Smooth muscle cell (in vitro differentiated cells): Measurements from ENCODE around the gene CTXN1. TPM values are rescaled to one million over a fixed set of nuclear protein-coding genes. Genes with fewer than 3 reads are reported as not detected.
"Not testable (repeated sequence)": the region's sequence is repeated elsewhere in the genome, so short reads cannot be mapped to it uniquely, and the experiment has no call there.

Source experiments
- DNase-seq: peaks from one replicate; lab custom pipeline; 2025; ENCODE audit not compliant: unreplicated experiment; lab: John Stamatoyannopoulos, UW
- H2AFZ ChIP-seq: fragments of 200-600 bp; sonication (generic); 2 replicates; pipeline ENCODE4 v1.6.0; 2016; ENCODE audit warnings: antibody characterized with exemption, low read depth, mild to moderate bottlenecking
- H3F3A ChIP-seq: fragments of 200-600 bp; sonication (generic); 2 replicates; pipeline ENCODE4 v1.6.0; 2017; ENCODE audit warnings: antibody characterized with exemption, low read depth
- H3K27ac ChIP-seq: fragments of 200-600 bp; sonication (generic); 2 replicates; pipeline ENCODE4 v1.5.1; 2016; ENCODE audit warnings: low read depth, mild to moderate bottlenecking
- H3K27me3 ChIP-seq: fragments of 200-600 bp; sonication (generic); 2 replicates; pipeline ENCODE4 v1.6.1; 2016; ENCODE audit warnings: low read depth, mild to moderate bottlenecking
- H3K36me3 ChIP-seq: fragments of 200-600 bp; sonication (generic); 2 replicates; pipeline ENCODE4 v1.5.1; 2016; ENCODE audit warnings: low read depth
- H3K4me1 ChIP-seq: fragments of 200-600 bp; sonication (generic); 2 replicates; pipeline ENCODE4 v1.5.1; 2016; ENCODE audit warnings: low read depth
- H3K4me2 ChIP-seq: fragments of 200-600 bp; sonication (generic); 2 replicates; pipeline ENCODE4 v1.6.0; 2016; ENCODE audit warnings: mild to moderate bottlenecking
- H3K4me3 ChIP-seq: fragments of 200-600 bp; sonication (generic); 2 replicates; pipeline ENCODE4 v1.5.1; 2016; ENCODE audit warnings: mild to moderate bottlenecking
- H3K79me2 ChIP-seq: fragments of 200-600 bp; sonication (generic); 2 replicates; pipeline ENCODE4 v1.6.0; 2016; ENCODE audit warnings: low read depth, mild to moderate bottlenecking
- H3K9ac ChIP-seq: fragments of 200-600 bp; sonication (generic); 2 replicates; pipeline ENCODE4 v1.6.0; 2016; ENCODE audit warnings: low read depth
- H3K9me3 ChIP-seq: fragments of 200-600 bp; sonication (generic); replicated peaks from 2 replicates; pipeline ENCODE4 v1.5.1; 2016; ENCODE audit warnings: low read depth
- H4K20me1 ChIP-seq: fragments of 200-600 bp; sonication (generic); 2 replicates; pipeline ENCODE4 v1.6.0; 2016; ENCODE audit warnings: low read depth
- CTCF ChIP-seq: fragments of 200-600 bp; sonication (generic); IDR thresholded peaks from 2 replicates; pipeline ENCODE4 v1.5.1; 2017; ENCODE audit warnings: borderline replicate concordance, mild to moderate bottlenecking, antibody characterized with exemption; ENCODE audit not compliant: insufficient read depth, poor library complexity, severe bottlenecking
- WGBS: methylation state at CpG from one replicate; pipeline ENCODE4 v1.1.7; 2016; ENCODE audit warnings: low lambda C conversion rate; 5-methylcytosine and 5-hydroxymethylcytosine counted together
- polyA plus RNA-seq: library from polyadenylated mRNA; unstranded; fragments of >200 nt; fragmentation: Nextera tagmentation; extraction: Ambion mirVana; gene quantifications from 2 replicates; pipeline ENCODE4 v1.2.1, GENCODE V29; 2016
- total RNA-seq: library from RNA; depleted of rRNA; stranded (reverse); fragments of >200 nt; gene quantifications from 2 replicates; pipeline ENCODE4 v1.2.3, GENCODE V29; 2014

The CTXN1 gene
- total and polyA plus RNA-seq, 2 experiments from 2014 or later: 4.8 to 25.4 TPM

- H3K9me3 ChIP-seq: no peaks in the 10 kb centered on the region
- TF ChIP-seq CTCF: no peak
- WGBS: 92% methylated on average over 36 of the region's 42 CpGs
- H3K27ac ChIP-seq: no peak overlapping the region
- peaks cover 6% of the 10 kb centered on the region for H4K20me1 ChIP-seq
- no peaks in the 10 kb centered on the region for H3K36me3 ChIP-seq
- H3K79me2 ChIP-seq: no peaks in the 10 kb centered on the region
- peaks cover 7% of the 10 kb centered on the region for H3F3A ChIP-seq
- H2AFZ ChIP-seq: no peak overlapping the region
- peaks cover 15% of the 10 kb centered on the region for H3K4me1 ChIP-seq
- H3K9ac ChIP-seq: no peak overlapping the region
- peak overlapping the region; percentile 98 for H3K4me2 ChIP-seq
- DNase-seq: no peak
- no peak overlapping the region for H3K4me3 ChIP-seq
- no peaks in the 10 kb centered on the region for H3K27me3 ChIP-seq
Measured at GRCh38 chr19:7918615-7919421, 7.1 kb downstream of the CTXN1 start.

DNA sequence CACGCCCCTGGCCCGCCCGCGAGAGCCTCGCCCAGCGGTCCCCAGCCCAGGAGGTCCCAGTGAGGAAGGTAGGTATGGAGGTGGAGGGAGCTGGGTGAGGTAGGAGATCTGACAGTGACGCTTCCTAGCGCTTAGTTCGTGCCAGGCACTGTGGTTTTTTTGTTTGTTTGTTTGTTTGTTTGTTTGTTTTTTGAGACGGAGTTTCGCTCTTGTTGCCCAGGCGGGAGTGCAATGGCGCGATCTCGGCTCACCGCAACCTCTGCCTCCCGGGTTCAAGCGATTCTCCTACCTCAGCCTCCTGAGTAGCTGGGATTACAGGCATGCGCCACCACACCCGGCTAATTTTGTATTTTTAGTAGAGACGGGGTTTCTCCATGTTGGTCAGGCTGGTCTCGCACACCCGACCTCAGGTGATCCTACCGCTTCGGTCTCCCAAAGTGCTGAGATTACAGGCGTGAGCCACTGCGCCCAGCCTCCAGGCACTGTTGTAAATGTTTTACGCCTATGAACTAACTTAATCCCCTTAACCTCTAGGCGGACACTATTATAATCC, 7.8 kb downstream of the CTXN1 start:
- Histone ChIP-seq H3K4me2 (peak overlapping the region; percentile 98), H3K4me3 (peak overlapping the region; percentile 60), H3K4me1 (peaks cover 15% of the 10 kb centered on the region), H2AFZ (peak overlapping the region; percentile 75)
- 38% methylated on average over 29 of the region's 29 CpGs for WGBS
- H3F3A ChIP-seq, DNase-seq, H3K36me3 ChIP-seq, H3K9me3 ChIP-seq, H3K79me2 ChIP-seq, H3K27me3 ChIP-seq, H3K27ac ChIP-seq, H4K20me1 ChIP-seq, H3K9ac ChIP-seq: not testable (repeated sequence)

DNA sequence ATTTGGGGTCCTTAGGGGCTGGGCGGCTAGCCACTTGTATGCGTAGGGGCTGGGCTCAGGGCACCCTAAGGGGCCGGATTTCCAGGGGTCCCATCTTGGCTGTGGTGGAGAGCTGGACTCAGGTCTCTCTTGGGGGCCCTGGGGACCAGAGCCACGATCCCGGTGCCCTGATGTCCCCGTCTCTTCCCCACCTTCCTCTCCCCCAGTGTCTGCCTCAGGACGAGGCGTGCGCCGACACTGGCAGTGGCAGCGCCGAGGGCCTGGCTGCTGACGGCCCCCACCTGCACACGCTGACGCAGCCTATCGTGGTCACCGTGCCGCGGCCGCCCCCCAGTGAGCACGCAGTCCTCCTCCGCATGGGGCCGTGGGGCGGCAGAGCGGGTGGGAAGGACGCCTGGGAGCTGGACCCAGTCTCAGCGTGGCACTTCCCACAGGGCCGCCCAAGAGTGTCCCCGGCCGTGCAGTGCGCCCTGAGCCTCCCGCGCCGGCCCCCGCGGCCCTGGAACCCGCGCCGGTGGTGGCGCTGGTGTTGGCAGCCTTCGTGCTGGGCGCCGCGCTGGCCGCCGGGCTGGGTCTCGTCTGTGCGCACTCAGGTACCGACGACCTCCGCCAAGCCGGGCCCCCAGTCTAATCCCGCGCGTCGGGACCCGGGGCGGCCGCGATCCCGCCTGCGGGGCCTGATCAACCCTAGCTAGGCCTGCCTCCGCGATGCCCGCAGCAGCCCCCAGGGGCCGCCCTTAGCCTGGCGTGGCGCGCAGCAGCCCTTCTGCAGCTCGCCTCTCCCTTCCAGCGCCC, 8.5 kb downstream of the CTXN1 start:
- H3F3A ChIP-seq: peaks cover 7% of the 10 kb centered on the region
- H2AFZ ChIP-seq: peak overlapping the region; percentile 75
- WGBS: 3% methylated on average over 66 of the region's 71 CpGs
- peak overlapping the region; percentile 35 for H3K9ac ChIP-seq
- TF ChIP-seq CTCF: peak; percentile 55
- H3K4me1 ChIP-seq: peaks cover 15% of the 10 kb centered on the region
- H3K36me3 ChIP-seq: no peaks in the 10 kb centered on the region
- no peaks in the 10 kb centered on the region for H3K79me2 ChIP-seq
- H3K27ac ChIP-seq: peak overlapping the region; percentile 28
- H4K20me1 ChIP-seq: peaks cover 6% of the 10 kb centered on the region
- peak; percentile 44 for DNase-seq
- H3K4me2 ChIP-seq: peak overlapping the region; percentile 98
- H3K4me3 ChIP-seq: peak overlapping the region; percentile 60
- H3K27me3 ChIP-seq: no peaks in the 10 kb centered on the region
- no peaks in the 10 kb centered on the region for H3K9me3 ChIP-seq

DNA sequence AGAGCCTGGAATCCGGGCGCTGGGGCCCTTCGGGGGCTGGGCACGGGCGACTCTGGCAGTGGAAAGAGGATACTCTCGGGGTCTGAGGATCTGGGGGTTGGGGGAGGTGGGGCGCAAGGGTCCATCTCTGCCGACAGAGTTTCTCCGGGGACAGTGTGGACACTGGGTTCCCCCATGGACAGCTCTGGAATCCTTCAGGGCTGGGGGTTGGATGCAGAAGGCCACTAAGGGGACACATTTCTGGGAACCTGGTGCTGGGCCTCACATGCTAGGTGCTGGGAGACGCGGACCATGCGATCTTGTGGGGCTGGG, 9.0 kb downstream of the CTXN1 start:
- H3K9ac ChIP-seq: peak overlapping the region; percentile 35
- no peak for TF ChIP-seq CTCF
- peak overlapping the region; percentile 28 for H3K27ac ChIP-seq
- H4K20me1 ChIP-seq: peaks cover 6% of the 10 kb centered on the region
- H3K79me2 ChIP-seq: no peaks in the 10 kb centered on the region
- H3K36me3 ChIP-seq: no peaks in the 10 kb centered on the region
- peak overlapping the region; percentile 30 for H2AFZ ChIP-seq
- H3K27me3 ChIP-seq: no peaks in the 10 kb centered on the region
- peaks cover 7% of the 10 kb centered on the region for H3F3A ChIP-seq
- H3K9me3 ChIP-seq: no peaks in the 10 kb centered on the region
- peaks cover 15% of the 10 kb centered on the region for H3K4me1 ChIP-seq
- H3K4me2 ChIP-seq: peak overlapping the region; percentile 98
- no peak for DNase-seq
- 7% methylated on average over 12 of the region's 12 CpGs for WGBS
- H3K4me3 ChIP-seq: peak overlapping the region; percentile 60
